DMS114 treated with DMSO at 0.1 percent for 48 hours (cell line): Measurements from ENCODE around the gene ACSL6.

Source experiments
- DNase-seq: peaks from one replicate; lab custom pipeline; 2025; ENCODE audit not compliant: unreplicated experiment; lab: John Stamatoyannopoulos, UW

The ACSL6 gene, protein sequence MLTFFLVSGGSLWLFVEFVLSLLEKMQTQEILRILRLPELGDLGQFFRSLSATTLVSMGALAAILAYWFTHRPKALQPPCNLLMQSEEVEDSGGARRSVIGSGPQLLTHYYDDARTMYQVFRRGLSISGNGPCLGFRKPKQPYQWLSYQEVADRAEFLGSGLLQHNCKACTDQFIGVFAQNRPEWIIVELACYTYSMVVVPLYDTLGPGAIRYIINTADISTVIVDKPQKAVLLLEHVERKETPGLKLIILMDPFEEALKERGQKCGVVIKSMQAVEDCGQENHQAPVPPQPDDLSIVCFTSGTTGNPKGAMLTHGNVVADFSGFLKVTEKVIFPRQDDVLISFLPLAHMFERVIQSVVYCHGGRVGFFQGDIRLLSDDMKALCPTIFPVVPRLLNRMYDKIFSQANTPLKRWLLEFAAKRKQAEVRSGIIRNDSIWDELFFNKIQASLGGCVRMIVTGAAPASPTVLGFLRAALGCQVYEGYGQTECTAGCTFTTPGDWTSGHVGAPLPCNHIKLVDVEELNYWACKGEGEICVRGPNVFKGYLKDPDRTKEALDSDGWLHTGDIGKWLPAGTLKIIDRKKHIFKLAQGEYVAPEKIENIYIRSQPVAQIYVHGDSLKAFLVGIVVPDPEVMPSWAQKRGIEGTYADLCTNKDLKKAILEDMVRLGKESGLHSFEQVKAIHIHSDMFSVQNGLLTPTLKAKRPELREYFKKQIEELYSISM

DNA sequence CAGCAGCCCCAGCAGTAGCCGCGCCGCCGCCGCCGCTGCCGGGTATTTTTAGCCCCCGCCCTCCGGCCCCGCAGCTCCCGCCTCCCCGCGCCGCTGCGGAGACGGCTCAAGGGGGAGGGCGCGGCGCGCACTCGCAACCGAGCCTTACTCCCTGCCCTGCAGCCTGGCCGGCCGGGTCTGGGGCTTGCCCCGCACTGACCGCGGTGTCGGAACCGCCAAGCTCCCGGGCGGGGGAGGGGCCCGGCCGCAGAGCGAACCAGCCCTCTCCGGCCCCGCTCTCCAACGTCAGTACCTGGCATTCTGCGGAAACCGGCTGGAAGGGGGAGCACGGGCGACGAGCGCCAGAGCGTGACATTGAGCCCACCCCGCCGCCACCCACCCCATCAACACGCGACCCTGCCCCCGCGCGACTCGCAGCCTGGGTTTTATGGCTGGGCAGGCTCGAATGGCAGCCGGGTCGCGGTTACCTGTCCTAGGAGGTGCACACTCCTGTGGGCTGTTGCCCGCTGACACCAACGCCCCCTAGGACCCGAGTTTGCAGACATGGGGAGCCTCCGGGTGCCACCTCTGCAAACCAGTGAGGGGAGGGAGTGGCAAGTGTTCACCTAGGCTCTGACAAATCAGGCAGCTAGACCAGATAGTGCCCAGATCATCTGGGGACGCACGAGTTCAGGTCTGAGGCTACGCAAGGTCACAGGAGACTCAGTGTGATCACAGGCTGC is at the start of gene ACSL6:
Gene ACSL6, minus strand, starts transcription at position 37 of the 722 bp plus-strand sequence. CDS start 105 bp downstream, outside the sequence.
- DNase-seq, result no peak

DNA sequence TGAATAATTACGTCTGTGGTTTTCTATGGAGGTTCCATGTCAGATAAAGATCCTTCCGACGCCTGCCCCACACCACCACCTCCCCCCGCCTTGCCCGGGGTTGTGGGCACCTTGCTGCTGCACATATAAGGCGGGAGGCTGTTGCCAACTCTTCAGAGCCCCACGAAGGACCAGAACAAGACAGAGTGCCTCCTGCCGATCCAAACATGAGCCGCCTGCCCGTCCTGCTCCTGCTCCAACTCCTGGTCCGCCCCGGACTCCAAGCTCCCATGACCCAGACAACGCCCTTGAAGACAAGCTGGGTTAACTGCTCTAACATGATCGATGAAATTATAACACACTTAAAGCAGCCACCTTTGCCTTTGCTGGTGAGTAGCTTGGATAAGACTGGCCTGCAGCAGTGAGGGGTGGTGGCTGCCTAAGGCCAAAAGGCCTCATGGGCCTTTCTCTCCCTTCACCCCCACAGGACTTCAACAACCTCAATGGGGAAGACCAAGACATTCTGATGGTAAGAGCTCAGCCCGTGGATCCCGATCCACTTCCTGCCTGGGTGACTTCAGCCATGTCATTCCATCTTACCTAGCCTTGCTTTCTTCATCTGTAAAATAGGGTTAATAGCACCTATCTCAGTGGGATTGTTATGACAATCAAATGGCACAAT is 49.2 kb upstream of the ACSL6 start, which contains the start of gene IL3:
Gene IL3, plus strand, starts transcription at position 155 of the 661 bp plus-strand sequence. Its CDS starts 52 bp downstream, at position 207.
- no peak for DNase-seq

GRCh38 chr5:132059696-132060500 is 48.4 kb upstream of the ACSL6 start:
- DNase-seq, result no peak

DNA sequence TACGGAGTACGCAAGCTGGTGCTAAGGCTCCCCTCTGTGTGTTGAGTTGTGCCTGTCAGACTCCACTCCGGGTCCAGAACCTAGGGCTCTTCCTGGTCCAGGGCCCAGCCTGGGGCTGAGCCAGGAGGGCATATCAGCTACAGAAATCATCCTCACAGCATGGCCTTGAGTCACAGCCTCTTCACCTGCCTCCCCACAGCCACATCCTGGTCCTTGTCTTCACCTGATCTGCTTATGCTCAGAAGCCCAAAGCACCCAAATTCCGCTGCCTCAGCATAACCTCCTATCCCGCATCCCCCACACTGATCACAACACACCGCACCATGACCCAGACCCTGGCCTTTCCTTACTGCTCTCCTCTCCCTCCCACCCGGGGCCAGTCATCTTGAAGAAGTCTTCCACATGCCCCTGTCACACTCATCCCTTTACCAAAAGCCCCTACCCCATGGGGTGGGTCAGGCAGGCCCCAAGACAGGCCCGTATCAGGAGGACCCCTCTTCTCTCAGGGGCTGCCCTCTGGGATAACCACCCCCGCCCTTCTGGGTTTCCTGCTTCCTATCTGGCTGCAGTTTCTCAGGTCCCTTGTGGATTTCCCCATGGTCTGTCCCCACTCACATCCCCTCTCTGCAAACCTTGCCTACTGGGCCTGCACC is 47.7 kb upstream of the ACSL6 start:
- DNase-seq, result no peak

DNA sequence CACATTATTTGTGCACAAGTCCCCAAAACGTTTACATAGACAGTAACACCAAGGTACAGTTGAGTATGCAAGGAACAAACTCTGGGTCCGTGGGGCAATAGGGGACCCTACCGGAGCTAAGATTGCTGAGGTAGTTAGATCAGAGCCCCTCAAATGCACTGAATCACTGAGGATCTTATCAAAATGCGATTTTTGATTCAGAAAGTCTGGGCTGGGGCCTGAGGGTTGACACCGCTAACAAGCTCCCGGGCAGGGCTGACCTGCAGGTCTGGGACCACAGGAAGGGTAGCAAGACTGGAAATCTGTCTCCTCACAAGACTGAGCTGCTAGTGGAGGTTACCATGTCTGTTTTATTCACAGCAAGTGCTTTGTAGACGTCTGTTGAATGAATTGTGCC is 47.2 kb upstream of the ACSL6 start:
- no peak for DNase-seq

- no peak for DNase-seq
Observed at GRCh38 chr5:132057498-132058255, 46.2 kb upstream of the ACSL6 start.

GRCh38 chr5:132056610-132057497 is 45.4 kb upstream of the ACSL6 start:
- no peak for DNase-seq

GRCh38 chr5:132055808-132056609 is 44.6 kb upstream of the ACSL6 start:
- no peak for DNase-seq

GRCh38 chr5:132055441-132055807 is 44.0 kb upstream of the ACSL6 start:
- no peak for DNase-seq

GRCh38 chr5:132054697-132055440 is 43.4 kb upstream of the ACSL6 start:
- no peak for DNase-seq

GRCh38 chr5:132054031-132054696 is 42.7 kb upstream of the ACSL6 start:
- no peak for DNase-seq

DNA sequence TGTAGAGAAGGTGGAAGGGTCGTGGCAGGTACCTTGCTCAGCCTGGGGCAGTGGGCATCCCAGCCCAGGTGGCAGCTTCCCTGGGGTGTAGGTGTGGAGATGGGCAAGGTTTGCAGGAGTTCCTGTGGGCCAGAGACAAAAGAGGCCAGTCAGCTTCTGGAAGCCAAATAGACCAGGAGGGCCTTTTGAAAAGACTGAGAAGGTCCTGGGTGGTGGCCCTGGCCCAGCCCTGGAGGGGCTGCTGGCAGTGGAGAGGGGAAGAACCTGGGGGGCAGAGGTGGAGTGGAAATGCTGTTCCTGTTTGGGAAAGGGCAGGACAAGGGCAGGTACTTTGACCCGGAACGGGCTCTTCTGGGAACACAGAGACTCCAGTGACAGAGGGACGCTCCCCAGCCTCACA is 42.0 kb upstream of the ACSL6 start:
- no peak for DNase-seq

GRCh38 chr5:132052520-132052919 is 41.1 kb upstream of the ACSL6 start:
- no peak for DNase-seq

DNA sequence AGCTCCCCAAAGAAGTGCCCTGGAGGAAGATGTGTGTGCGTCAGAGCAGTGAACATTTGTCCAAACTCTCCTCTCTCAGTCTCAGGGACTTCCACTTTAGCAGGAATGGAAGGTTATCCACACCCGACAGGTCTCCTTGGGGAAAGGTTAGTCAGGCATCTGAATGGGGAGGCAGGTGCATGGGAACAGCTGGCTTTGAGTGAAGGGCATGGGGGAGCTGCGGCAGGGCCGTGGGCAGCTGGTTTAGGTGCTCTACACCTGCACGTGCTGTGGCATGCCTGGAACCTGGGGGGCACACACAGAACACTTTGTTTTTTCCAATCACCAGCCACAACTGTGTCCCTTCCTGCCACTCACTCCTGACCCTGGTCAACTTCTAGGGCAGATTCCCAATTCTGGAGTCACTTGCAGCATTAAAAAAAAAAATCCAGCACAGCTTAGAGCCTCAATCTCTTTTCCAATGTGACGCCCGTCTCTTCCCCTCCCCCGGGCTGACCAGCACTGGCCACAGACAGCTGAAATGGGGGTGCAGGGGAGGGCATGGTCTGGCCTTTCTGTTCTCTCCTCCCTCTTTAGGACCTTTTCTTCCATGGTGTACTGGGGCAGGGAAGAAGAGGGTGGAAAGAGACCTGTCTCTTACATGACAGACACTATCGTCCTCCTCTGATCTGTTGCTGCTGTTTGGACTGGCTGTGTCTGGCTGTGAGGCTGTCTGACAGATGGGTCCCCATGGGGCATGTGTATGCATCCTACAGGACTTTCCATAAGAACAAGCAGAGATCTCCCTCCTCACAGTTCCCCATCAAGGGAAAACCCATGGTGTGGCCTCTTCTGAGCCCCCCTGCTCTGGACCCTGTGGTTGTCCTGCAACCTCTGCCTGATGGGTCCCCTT is 39.4 kb upstream of the ACSL6 start:
- no peak for DNase-seq

DNA sequence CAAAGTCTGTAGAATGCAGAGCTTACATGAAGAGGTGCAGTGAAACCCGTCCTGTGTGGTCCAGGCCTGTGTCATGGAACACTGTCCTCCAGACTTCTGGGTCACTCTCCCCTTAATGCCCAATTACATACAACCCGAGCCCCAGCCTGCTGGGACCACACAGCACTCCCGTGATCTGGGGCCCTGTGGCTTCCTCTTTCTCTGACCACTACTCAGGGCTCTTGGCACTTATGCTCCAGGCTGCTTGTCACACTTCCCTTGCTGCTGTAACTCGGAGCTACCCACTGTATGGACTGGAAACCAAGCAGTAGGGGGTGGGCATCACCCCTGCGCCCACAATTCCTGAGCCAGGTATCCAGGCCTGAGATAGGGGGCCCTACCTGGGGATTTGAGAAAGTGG is 38.7 kb upstream of the ACSL6 start:
- no peak for DNase-seq
